ENCODE measurements around the gene RNF40. TPM values are rescaled to one million over a fixed set of nuclear protein-coding genes. Genes with fewer than 3 reads are reported as not detected.

The RNF40 gene
- total RNA-seq, 4 donors from 2014 or later, result 45.0 to 115 (median 73.0) TPM

GRCh38 chr16:30771726-30772125 is 9.6 kb downstream of the RNF40 start:
- TF ChIP-seq POLR2A (IDR thresholded peaks at IDR 0.05), result no peak
- TF ChIP-seq, protein P1, sequence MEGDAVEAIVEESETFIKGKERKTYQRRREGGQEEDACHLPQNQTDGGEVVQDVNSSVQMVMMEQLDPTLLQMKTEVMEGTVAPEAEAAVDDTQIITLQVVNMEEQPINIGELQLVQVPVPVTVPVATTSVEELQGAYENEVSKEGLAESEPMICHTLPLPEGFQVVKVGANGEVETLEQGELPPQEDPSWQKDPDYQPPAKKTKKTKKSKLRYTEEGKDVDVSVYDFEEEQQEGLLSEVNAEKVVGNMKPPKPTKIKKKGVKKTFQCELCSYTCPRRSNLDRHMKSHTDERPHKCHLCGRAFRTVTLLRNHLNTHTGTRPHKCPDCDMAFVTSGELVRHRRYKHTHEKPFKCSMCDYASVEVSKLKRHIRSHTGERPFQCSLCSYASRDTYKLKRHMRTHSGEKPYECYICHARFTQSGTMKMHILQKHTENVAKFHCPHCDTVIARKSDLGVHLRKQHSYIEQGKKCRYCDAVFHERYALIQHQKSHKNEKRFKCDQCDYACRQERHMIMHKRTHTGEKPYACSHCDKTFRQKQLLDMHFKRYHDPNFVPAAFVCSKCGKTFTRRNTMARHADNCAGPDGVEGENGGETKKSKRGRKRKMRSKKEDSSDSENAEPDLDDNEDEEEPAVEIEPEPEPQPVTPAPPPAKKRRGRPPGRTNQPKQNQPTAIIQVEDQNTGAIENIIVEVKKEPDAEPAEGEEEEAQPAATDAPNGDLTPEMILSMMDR (IDR thresholded peaks at IDR 0.05), result no peak
- DNase-seq, result peak in 1 of 3 donors; percentile 34
- no peaks in the 10 kb centered on the region for H3K9me3 ChIP-seq
- no peak overlapping the region for H3K4me3 ChIP-seq
- H3K27ac ChIP-seq, result no peak overlapping the region
- peaks cover 0 to 17% (median 6%) of the 10 kb centered on the region in 4 donors for H3K4me1 ChIP-seq
- peaks cover 0 to 80% (median 6%) of the 10 kb centered on the region in 3 donors for H3K36me3 ChIP-seq
- H3K27me3 ChIP-seq, result no peaks in the 10 kb centered on the region

DNA sequence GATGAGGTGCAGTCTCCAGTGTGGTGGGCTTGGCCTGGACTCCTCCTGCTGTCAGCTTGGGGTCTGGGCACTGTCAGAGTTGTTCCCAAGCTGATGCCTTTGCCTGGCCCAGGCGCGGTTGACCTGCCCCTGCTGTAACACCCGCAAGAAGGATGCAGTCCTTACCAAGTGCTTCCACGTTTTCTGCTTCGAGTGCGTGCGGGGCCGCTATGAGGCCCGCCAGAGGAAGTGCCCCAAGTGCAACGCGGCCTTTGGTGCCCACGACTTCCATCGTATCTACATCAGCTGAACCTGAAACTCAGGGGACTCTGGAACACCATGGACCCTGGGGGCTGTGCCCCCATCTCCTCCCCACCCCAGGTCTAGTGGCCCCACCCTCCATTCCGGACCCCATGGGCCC is 11.7 kb downstream of the RNF40 start:
- no peak overlapping the region for H3K27ac ChIP-seq
- peak in 1 of 3 donors; percentile 32 for DNase-seq
- H3K4me3 ChIP-seq, result no peak overlapping the region
- H3K4me1 ChIP-seq, result peaks cover 0 to 20% (median 6%) of the 10 kb centered on the region in 4 donors
- H3K36me3 ChIP-seq, result peaks cover 0 to 59% (median 0%) of the 10 kb centered on the region in 3 donors
- no peaks in the 10 kb centered on the region for H3K27me3 ChIP-seq
- TF ChIP-seq, protein P1 (IDR thresholded peaks at IDR 0.05), result no peak
- TF ChIP-seq POLR2A (IDR thresholded peaks at IDR 0.05), result no peak
- no peaks in the 10 kb centered on the region for H3K9me3 ChIP-seq

GRCh38 chr16:30774367-30775130 is 12.4 kb downstream of the RNF40 start:
- H3K27me3 ChIP-seq, result no peaks in the 10 kb centered on the region
- DNase-seq, result peak in 1 of 3 donors; percentile 51
- H3K4me1 ChIP-seq, result peaks cover 0 to 20% (median 6%) of the 10 kb centered on the region in 4 donors
- H3K9me3 ChIP-seq, result no peaks in the 10 kb centered on the region
- no peak for TF ChIP-seq POLR2A (IDR thresholded peaks at IDR 0.05)
- TF ChIP-seq, protein P1 (IDR thresholded peaks at IDR 0.05), result no peak
- peak overlapping the region in 2 of 4 donors; percentile 75 to 92 for H3K4me3 ChIP-seq
- peak overlapping the region; percentile 67 to 87 (median 74) for H3K27ac ChIP-seq
- H3K36me3 ChIP-seq, result peaks cover 0 to 51% (median 0%) of the 10 kb centered on the region in 3 donors

GRCh38 chr16:30775131-30775391 is 12.9 kb downstream of the RNF40 start:
- no peaks in the 10 kb centered on the region for H3K9me3 ChIP-seq
- peak overlapping the region; percentile 67 to 87 (median 74) for H3K27ac ChIP-seq
- no peak for TF ChIP-seq POLR2A (IDR thresholded peaks at IDR 0.05)
- TF ChIP-seq, protein P1 (IDR thresholded peaks at IDR 0.05), result no peak
- DNase-seq, result no peak
- no peaks in the 10 kb centered on the region for H3K27me3 ChIP-seq
- peak overlapping the region; percentile 64 to 92 (median 70) for H3K4me3 ChIP-seq
- peaks cover 0 to 20% (median 6%) of the 10 kb centered on the region in 4 donors for H3K4me1 ChIP-seq
- H3K36me3 ChIP-seq, result peaks cover 0 to 46% (median 0%) of the 10 kb centered on the region in 3 donors

GRCh38 chr16:30775392-30776188 is 13.5 kb downstream of the RNF40 start:
- Histone ChIP-seq H3K9me3 (no peaks in the 10 kb centered on the region), H3K27ac (peak overlapping the region; percentile 67 to 87 (median 74)), H3K27me3 (no peaks in the 10 kb centered on the region), H3K4me1 (peaks cover 0 to 20% (median 6%) of the 10 kb centered on the region in 4 donors), H3K36me3 (peaks cover 0 to 41% (median 0%) of the 10 kb centered on the region in 3 donors), H3K4me3 (peak overlapping the region; percentile 64 to 92 (median 70))
- peak; percentile 49 to 86 (median 84) for DNase-seq
- peak in 1 of 2 donors; percentile 39 for TF ChIP-seq POLR2A (IDR thresholded peaks at IDR 0.05)
- TF ChIP-seq, protein P1 (IDR thresholded peaks at IDR 0.05), result peak in 1 of 6 experiments; percentile 2

Data from Peyer's patch (tissue), 4 donors.